Testis (tissue), 3 donors: Measurements from ENCODE around the gene CHMP6. TPM values are rescaled to one million over a fixed set of nuclear protein-coding genes. Genes with fewer than 3 reads are reported as not detected.

Experiments
- DNase-seq: peaks from one replicate; pipeline ENCODE4 v3.0.0-alpha.2; 2019
- H3K27ac ChIP-seq, 2 donors: fragments of 200-600 bp; sonication (generic); one replicate each; pipeline ENCODE4 v1.5.1; 2019
- H3K27me3 ChIP-seq: fragments of 200-600 bp; sonication (generic); one replicate; pipeline ENCODE4 v1.5.1; 2019
- H3K36me3 ChIP-seq: fragments of 200-600 bp; sonication (generic); one replicate; pipeline ENCODE4 v1.5.1; 2017; ENCODE audit warnings: low read depth; ENCODE audit errors: missing control alignments
- H3K4me1 ChIP-seq: fragments of 200-600 bp; sonication (generic); one replicate; pipeline ENCODE4 v1.5.1; 2019
- H3K4me3 ChIP-seq, 2 donors: fragments of 200-600 bp; sonication (generic); one replicate each; pipeline ENCODE4 v1.5.1; 2017 to 2019
- H3K9me3 ChIP-seq: fragments of 200-600 bp; sonication (generic); one replicate; pipeline ENCODE4 v1.5.1; 2017
- CTCF ChIP-seq, 3 experiments: fragments of 450-650 bp in 2 of 3; fragments of 200-600 bp in 1 of 3; sonication (generic) in 1 of 3; IDR thresholded peaks; one replicate each; pipeline ENCODE4 v1.5.1; 2016 to 2019; ENCODE audit warnings: antibody characterized with exemption in 3 of 3, mild to moderate bottlenecking in 2 of 3, moderate library complexity in 1 of 3
- POLR2A ChIP-seq: fragments of 450-650 bp; IDR thresholded peaks from one replicate; pipeline ENCODE4 v1.6.1; 2017; ENCODE audit warnings: antibody characterized with exemption, mild to moderate bottlenecking, moderate library complexity
- WGBS, 2 donors: methylation state at CpG; one replicate each; pipeline ENCODE4 v1.1.5; 2018; 5-methylcytosine and 5-hydroxymethylcytosine counted together
- intact Hi-C: fragments of 100-400 bp; cut with DNase I; formaldehyde crosslinking; loops from one replicate; pipeline ENCODE4 v1.15.1; 2023; ENCODE audit warnings: low total_unique reads
- polyA plus RNA-seq: library from polyadenylated mRNA; stranded (reverse); fragments of 350-450 nt; fragmentation: Illumina TruSeq; extraction: RNeasy Lipid Tissue Mini Kit (QIAGEN cat#74804); gene quantifications from one replicate; pipeline ENCODE4 v1.2.3, GENCODE V29; 2014; ENCODE audit warnings: low read depth, low replicate concordance; ENCODE audit not compliant: insufficient read depth
- total RNA-seq, 2 donors: library from RNA; depleted of rRNA; stranded (reverse); fragments of >200 nt; gene quantifications; one replicate each; pipeline ENCODE4 v1.2.3, GENCODE V29; 2016

The CHMP6 gene
- total and polyA plus RNA-seq, 3 donors from 2014 or later, result 18.5 to 29.8 (median 28.2) TPM

- H3K36me3 ChIP-seq, result no peaks in the 10 kb centered on the region
- DNase-seq, result no peak
- H3K4me3 ChIP-seq, result no peak overlapping the region
- TF ChIP-seq POLR2A (no peak), CTCF (IDR thresholded peaks at IDR 0.05) (no peak)
- H3K9me3 ChIP-seq, result no peaks in the 10 kb centered on the region
- no peak overlapping the region for H3K27ac ChIP-seq
- 89 to 92% methylated on average over 17 of the region's 17 CpGs for WGBS, 2 donors
- peaks cover 13% of the 10 kb centered on the region for H3K4me1 ChIP-seq
- no peaks in the 10 kb centered on the region for H3K27me3 ChIP-seq
- intact Hi-C loops, result loop anchor here (5.0 to 10.0 kb wide), 2 partner anchors 112 to 555 kb away; no protein-coding TSS in a partner anchor
These were observed 9.1 kb upstream of the CHMP6 start for GRCh38 chr17:80982426-80982974.

- no peaks in the 10 kb centered on the region for H3K27me3 ChIP-seq
- 85% methylated on average over 17 of the region's 17 CpGs for WGBS, 2 donors
- TF ChIP-seq CTCF (IDR thresholded peaks at IDR 0.05), result no peak
- TF ChIP-seq POLR2A, result no peak
- H3K27ac ChIP-seq, result no peak overlapping the region
- H3K4me3 ChIP-seq, result no peak overlapping the region
- H3K9me3 ChIP-seq, result no peaks in the 10 kb centered on the region
- H3K36me3 ChIP-seq, result no peaks in the 10 kb centered on the region
- intact Hi-C loops, result loop anchor here (5.0 to 10.0 kb wide), 2 partner anchors 111 to 556 kb away; no protein-coding TSS in a partner anchor
- H3K4me1 ChIP-seq, result peaks cover 24% of the 10 kb centered on the region
- no peak for DNase-seq
These were observed 8.1 kb upstream of the CHMP6 start for GRCh38 chr17:80983545-80983944.

GRCh38 chr17:80984749-80985148, 6.9 kb upstream of the CHMP6 start:
- H3K4me3 ChIP-seq, result no peak overlapping the region
- H3K36me3 ChIP-seq, result no peaks in the 10 kb centered on the region
- TF ChIP-seq CTCF (IDR thresholded peaks at IDR 0.05), result peak in 1 of 3 experiments; percentile 12
- TF ChIP-seq POLR2A, result no peak
- no peaks in the 10 kb centered on the region for H3K9me3 ChIP-seq
- intact Hi-C loops, result loop anchor here (5.0 to 10.0 kb wide), 2 partner anchors 110 to 557 kb away; no protein-coding TSS in a partner anchor
- peaks cover 31% of the 10 kb centered on the region for H3K4me1 ChIP-seq
- H3K27ac ChIP-seq, result no peak overlapping the region
- WGBS, 2 donors, result 87 to 88% methylated on average over 7 of the region's 7 CpGs
- no peak for DNase-seq
- no peaks in the 10 kb centered on the region for H3K27me3 ChIP-seq

- Histone ChIP-seq H3K27ac (no peak overlapping the region), H3K4me1 (peaks cover 29% of the 10 kb centered on the region), H3K4me3 (no peak overlapping the region), H3K36me3 (no peaks in the 10 kb centered on the region), H3K27me3 (no peaks in the 10 kb centered on the region), H3K9me3 (no peaks in the 10 kb centered on the region)
- TF ChIP-seq POLR2A (no peak), CTCF (IDR thresholded peaks at IDR 0.05) (no peak)
- no peak for DNase-seq
- intact Hi-C loops, result loop anchor here (10.0 kb wide), 1 partner anchor 109 kb away; no protein-coding TSS in a partner anchor
- whole genome bisulfite sequencing, 2 donors, result 81 to 89% methylated on average over 7 of the region's 7 CpGs
These were observed 5.6 kb upstream of the CHMP6 start for GRCh38 chr17:80986046-80986445.
